Body of pancreas (tissue), 4 donors: ENCODE results near the gene ABLIM1. TPM values are rescaled to one million over a fixed set of nuclear protein-coding genes. Genes with fewer than 3 reads are reported as not detected.

ENCODE experiments used
- ATAC-seq: fragments of 150-250 bp; one replicate; pipeline ENCODE4 v1.9.1; 2016
- DNase-seq, 4 donors: peaks; one replicate each; pipeline ENCODE4 v3.0.0-alpha.2; 2019
- H3K27ac ChIP-seq, 4 donors: fragments of 200-600 bp; sonication (generic); 1 replicate in 3 of 4; 2 replicates in 1 of 4; pipeline versions ENCODE4 v1.5.1 to v1.6.1; 2016 to 2019; ENCODE audit warnings: mild to moderate bottlenecking in 1 of 4, mixed read lengths in 1 of 4, moderate library complexity in 1 of 4
- H3K27me3 ChIP-seq, 2 donors: fragments of 200-600 bp; sonication (generic); one replicate each; pipeline ENCODE4 v1.6.0; 2016; ENCODE audit warnings: mild to moderate bottlenecking in 1 of 2
- H3K36me3 ChIP-seq, 2 donors: fragments of 200-600 bp; sonication (generic); replicated peaks in 1 of 2; 2 replicates each; pipeline ENCODE4 v1.5.1; 2016; ENCODE audit warnings: low read depth in 2 of 2; ENCODE audit not compliant: insufficient read depth in 1 of 2
- H3K4me1 ChIP-seq: fragments of 200-600 bp; sonication (generic); one replicate; pipeline ENCODE4 v1.6.0; 2016
- H3K4me3 ChIP-seq, 2 donors: fragments of 200-600 bp; sonication (generic); 1 replicate in 1 of 2; 2 replicates in 1 of 2; pipeline ENCODE4 v1.5.1; 2016 to 2019
- H3K9me3 ChIP-seq, 3 donors: fragments of 200-600 bp; sonication (generic); 1 replicate in 2 of 3; 2 replicates in 1 of 3; pipeline ENCODE4 v1.5.1; 2016
- POLR2A ChIP-seq, 3 donors: fragments of 450-650 bp; IDR thresholded peaks; one replicate each; pipeline ENCODE4 v1.6.1; 2016; ENCODE audit warnings: antibody characterized with exemption in 3 of 3, mild to moderate bottlenecking in 2 of 3
- WGBS, 2 donors: methylation state at CpG; one replicate each; pipeline ENCODE4 v1.1.5; 2017; 5-methylcytosine and 5-hydroxymethylcytosine counted together
- intact Hi-C: fragments of 100-400 bp; cut with DNase I; formaldehyde crosslinking; loops from one replicate; pipeline ENCODE4 v1.15.1; 2023
- total RNA-seq, 2 donors: library from RNA; depleted of rRNA; stranded (reverse); fragments of >200 nt; gene quantifications; one replicate each; pipeline ENCODE4 v1.1.0, GENCODE V29; 2016
- TF ChIP-seq, protein P1 (sequence below), 7 experiments: fragments of 450-650 bp in 4 of 7; fragments of 200-600 bp in 3 of 7; sonication (generic) in 3 of 7; IDR thresholded peaks; one replicate each; pipeline ENCODE4 v1.5.1; 2016 to 2019; ENCODE audit warnings: antibody characterized with exemption in 7 of 7

ABLIM1 gene
- total RNA-seq, 2 donors from 2014 or later: 34.6 to 54.7 TPM

DNA sequence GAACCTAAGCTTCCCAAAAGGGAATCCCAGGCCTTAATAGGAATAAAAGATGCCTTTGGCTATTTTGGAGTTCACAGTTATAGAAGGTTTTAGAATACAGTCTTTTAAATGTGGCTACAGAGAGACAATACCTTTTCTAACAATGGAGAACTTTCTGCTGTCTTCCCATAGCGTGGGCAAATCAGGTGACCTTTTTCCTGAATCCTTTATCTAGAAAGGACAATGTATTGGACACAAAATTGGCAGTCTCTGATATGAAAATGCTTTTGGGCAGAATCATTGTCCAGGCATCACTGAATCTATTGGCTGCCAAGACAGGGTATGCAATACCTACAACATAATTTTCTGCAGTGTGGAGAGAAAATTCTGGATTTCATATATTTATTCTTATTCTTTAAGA is 7.8 kb upstream of the ABLIM1 start:
- Histone ChIP-seq H3K4me3 (no peak overlapping the region), H3K4me1 (peaks cover 38% of the 10 kb centered on the region), H3K27ac (peak overlapping the region in 3 of 4 donors; percentile 15 to 81 (median 41)), H3K36me3 (no peaks in the 10 kb centered on the region), H3K27me3 (no peaks in the 10 kb centered on the region), H3K9me3 (no peaks in the 10 kb centered on the region)
- no peak for ATAC-seq
- no peak for TF ChIP-seq POLR2A (IDR thresholded peaks at IDR 0.05)
- TF ChIP-seq, protein P1, sequence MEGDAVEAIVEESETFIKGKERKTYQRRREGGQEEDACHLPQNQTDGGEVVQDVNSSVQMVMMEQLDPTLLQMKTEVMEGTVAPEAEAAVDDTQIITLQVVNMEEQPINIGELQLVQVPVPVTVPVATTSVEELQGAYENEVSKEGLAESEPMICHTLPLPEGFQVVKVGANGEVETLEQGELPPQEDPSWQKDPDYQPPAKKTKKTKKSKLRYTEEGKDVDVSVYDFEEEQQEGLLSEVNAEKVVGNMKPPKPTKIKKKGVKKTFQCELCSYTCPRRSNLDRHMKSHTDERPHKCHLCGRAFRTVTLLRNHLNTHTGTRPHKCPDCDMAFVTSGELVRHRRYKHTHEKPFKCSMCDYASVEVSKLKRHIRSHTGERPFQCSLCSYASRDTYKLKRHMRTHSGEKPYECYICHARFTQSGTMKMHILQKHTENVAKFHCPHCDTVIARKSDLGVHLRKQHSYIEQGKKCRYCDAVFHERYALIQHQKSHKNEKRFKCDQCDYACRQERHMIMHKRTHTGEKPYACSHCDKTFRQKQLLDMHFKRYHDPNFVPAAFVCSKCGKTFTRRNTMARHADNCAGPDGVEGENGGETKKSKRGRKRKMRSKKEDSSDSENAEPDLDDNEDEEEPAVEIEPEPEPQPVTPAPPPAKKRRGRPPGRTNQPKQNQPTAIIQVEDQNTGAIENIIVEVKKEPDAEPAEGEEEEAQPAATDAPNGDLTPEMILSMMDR (IDR thresholded peaks at IDR 0.05): no peak
- WGBS, 2 donors: 54 to 58% methylated on average over 1 of the region's 1 CpG
- intact Hi-C loops: no loop called here
- no peak for DNase-seq

DNA sequence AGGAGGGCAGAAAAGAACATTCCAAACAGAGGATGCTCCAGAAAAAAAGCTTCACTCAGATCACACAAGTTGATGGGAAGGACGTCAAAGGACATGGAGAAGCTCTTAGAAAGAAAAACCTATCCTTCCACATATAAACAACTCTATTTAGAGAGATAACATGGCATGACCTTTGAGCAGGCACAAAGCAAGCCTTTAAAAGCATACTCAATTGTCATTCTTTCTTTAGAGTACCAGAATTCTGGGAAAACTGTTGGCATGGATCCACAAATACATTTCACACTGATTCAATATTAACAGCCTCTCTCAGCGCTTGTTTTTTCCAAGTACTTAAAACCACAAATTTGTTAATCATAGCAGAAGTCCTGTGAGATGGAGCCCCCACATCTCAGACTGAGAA is 7.3 kb upstream of the ABLIM1 start:
- no peak for TF ChIP-seq POLR2A (IDR thresholded peaks at IDR 0.05)
- TF ChIP-seq, protein P1 (IDR thresholded peaks at IDR 0.05): no peak
- Histone ChIP-seq H3K27me3 (no peaks in the 10 kb centered on the region), H3K4me1 (peaks cover 38% of the 10 kb centered on the region), H3K36me3 (no peaks in the 10 kb centered on the region), H3K27ac (peak overlapping the region in 3 of 4 donors; percentile 15 to 81 (median 41)), H3K9me3 (no peaks in the 10 kb centered on the region), H3K4me3 (no peak overlapping the region)
- WGBS, 2 donors: 48 to 53% methylated on average over 2 of the region's 2 CpGs
- intact Hi-C loops: no loop called here
- ATAC-seq: no peak
- DNase-seq: no peak

DNA sequence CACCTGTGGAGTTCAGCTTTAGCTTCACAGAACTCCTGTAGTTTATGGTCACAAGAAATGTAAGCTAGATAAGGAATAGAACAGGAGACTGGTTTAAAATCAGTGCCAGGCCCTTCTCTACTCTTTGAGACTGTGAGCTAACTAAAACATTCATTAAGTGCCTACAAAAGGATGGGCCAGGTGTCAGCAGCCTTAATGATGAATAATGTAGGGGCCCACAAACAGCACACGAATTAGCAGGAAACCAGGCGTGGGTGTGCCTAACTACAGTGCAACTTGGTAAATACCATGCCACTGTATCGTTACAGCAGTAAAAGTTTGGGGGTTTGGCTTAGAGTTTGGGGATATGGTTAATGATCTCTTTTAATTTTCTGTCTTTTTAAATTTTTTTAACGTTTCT is 6.1 kb upstream of the ABLIM1 start:
- H3K9me3 ChIP-seq: no peaks in the 10 kb centered on the region
- H3K4me3 ChIP-seq: no peak overlapping the region
- TF ChIP-seq, protein P1 (IDR thresholded peaks at IDR 0.05): no peak
- TF ChIP-seq POLR2A (IDR thresholded peaks at IDR 0.05): no peak
- intact Hi-C loops: no loop called here
- no peaks in the 10 kb centered on the region for H3K27me3 ChIP-seq
- H3K4me1 ChIP-seq: peaks cover 38% of the 10 kb centered on the region
- H3K36me3 ChIP-seq: no peaks in the 10 kb centered on the region
- WGBS, 2 donors: 58 to 68% methylated on average over 4 of the region's 4 CpGs
- DNase-seq: no peak
- peak; percentile 16 for ATAC-seq
- peak overlapping the region; percentile 44 to 81 (median 64) for H3K27ac ChIP-seq

DNA sequence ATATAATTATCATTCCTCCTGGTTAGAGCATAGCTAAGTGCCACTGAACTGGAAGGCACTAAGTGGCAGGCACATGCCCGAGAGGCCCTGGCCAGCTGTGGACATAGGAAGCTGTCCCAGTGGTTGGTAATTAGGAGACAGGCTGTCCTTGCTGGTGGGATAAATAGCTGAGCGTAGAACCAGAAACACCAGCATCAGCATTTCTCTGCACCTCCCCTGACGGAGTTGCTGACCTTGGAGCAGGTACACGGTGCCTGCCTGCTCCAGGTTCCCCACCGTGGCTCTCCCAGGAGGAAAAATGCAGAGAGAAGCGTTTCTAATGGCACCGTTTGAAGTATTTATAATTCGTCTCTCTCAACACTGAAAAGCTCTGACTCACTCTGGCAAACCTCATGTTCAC is 5.6 kb upstream of the ABLIM1 start:
- H3K27ac ChIP-seq: peak overlapping the region; percentile 44 to 81 (median 64)
- DNase-seq: peak; percentile 24 to 69 (median 58)

More for the DNA sequence above, 5.6 kb upstream of the ABLIM1 start:
- intact Hi-C loops: no loop called here
- TF ChIP-seq, protein P1 (IDR thresholded peaks at IDR 0.05): no peak
- TF ChIP-seq POLR2A (IDR thresholded peaks at IDR 0.05): no peak
- Histone ChIP-seq H3K9me3 (no peaks in the 10 kb centered on the region), H3K4me3 (no peak overlapping the region), H3K36me3 (no peaks in the 10 kb centered on the region), H3K4me1 (peaks cover 38% of the 10 kb centered on the region), H3K27me3 (no peaks in the 10 kb centered on the region)
- peak; percentile 84 for ATAC-seq
- WGBS, 2 donors: 53 to 61% methylated on average over 8 of the region's 8 CpGs
